ENCODE data around the gene POGLUT3. TPM values are rescaled to one million over a fixed set of nuclear protein-coding genes. Genes with fewer than 3 reads are reported as not detected.

The POGLUT3 gene, protein sequence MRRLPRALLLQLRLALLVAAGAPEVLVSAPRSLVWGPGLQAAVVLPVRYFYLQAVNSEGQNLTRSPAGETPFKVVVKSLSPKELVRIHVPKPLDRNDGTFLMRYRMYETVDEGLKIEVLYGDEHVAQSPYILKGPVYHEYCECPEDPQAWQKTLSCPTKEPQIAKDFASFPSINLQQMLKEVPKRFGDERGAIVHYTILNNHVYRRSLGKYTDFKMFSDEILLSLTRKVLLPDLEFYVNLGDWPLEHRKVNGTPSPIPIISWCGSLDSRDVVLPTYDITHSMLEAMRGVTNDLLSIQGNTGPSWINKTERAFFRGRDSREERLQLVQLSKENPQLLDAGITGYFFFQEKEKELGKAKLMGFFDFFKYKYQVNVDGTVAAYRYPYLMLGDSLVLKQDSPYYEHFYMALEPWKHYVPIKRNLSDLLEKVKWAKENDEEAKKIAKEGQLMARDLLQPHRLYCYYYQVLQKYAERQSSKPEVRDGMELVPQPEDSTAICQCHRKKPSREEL
- total RNA-seq = 1 to 10 TPM; 1.8 to 8.1 (median 6.9) TPM

DNA sequence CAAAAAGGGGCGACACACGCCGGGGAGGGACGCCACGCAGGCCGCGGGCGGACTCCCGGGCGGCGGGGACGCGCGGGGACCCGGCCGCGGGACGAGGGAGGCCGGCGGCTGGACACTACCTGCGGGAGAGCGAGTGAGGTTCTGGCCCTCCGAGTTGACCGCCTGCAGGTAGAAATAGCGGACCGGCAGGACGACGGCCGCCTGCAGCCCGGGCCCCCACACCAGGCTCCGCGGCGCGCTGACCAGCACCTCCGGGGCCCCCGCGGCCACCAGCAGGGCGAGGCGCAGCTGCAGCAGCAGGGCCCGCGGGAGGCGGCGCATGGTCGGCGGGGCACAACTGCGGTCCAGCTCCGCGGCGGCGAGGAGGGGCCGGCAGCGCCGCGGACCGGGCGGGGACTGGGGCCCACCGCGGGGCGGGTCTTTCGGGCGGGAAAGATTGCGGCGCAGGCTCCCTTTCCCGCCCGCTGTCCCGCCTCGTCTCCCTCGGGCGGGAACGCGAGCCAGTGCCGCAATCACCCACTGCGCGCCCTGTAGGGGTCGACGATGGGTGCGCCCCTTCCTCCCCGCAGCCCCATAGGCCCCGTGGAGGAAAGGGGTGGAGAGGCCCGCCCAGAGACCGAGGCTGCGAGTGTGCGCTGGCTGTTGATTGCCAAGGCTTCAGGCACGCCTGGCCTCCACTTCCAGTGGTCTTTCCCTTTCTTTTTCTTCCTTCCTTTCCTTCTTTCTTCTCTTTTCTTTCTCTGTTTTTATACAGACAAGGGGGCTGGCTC lies at the start of gene POGLUT3:
POGLUT3 (minus strand) TSS at position 339 of the 770 bp plus-strand sequence; CDS start at position 321, 18 bp downstream.
- peak; percentile 64 for DNase-seq
- H3K27ac ChIP-seq = peak within 1 kb of the TSS; percentile 95 to 98 (median 96)
- TF ChIP-seq, protein P1, sequence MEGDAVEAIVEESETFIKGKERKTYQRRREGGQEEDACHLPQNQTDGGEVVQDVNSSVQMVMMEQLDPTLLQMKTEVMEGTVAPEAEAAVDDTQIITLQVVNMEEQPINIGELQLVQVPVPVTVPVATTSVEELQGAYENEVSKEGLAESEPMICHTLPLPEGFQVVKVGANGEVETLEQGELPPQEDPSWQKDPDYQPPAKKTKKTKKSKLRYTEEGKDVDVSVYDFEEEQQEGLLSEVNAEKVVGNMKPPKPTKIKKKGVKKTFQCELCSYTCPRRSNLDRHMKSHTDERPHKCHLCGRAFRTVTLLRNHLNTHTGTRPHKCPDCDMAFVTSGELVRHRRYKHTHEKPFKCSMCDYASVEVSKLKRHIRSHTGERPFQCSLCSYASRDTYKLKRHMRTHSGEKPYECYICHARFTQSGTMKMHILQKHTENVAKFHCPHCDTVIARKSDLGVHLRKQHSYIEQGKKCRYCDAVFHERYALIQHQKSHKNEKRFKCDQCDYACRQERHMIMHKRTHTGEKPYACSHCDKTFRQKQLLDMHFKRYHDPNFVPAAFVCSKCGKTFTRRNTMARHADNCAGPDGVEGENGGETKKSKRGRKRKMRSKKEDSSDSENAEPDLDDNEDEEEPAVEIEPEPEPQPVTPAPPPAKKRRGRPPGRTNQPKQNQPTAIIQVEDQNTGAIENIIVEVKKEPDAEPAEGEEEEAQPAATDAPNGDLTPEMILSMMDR (IDR thresholded peaks at IDR 0.05) = no peak
- peak in 1 of 3 donors; percentile 14 for TF ChIP-seq POLR2AphosphoS5 (IDR thresholded peaks at IDR 0.05)
- no peak for TF ChIP-seq POLR2A (IDR thresholded peaks at IDR 0.05)
- no peak for TF ChIP-seq EP300 (IDR thresholded peaks at IDR 0.05; ENCODE audit: low read depth)
- WGBS, 2 donors (ENCODE audit: low coverage in 1 of 2) = 1 to 4% methylated on average over 4 to 34 of the region's 84 CpGs
- no peaks in the 10 kb centered on the region for H3K27me3 ChIP-seq
- in situ Hi-C loops (cut with MboI; ENCODE audit: low pct_ligation_motif_present in 1 of 4, low pct_unique_long_range_greater_than_20kb in 1 of 4, low sequenced_read_pairs in 3 of 4) = loop anchor here in 2 of 4 donors (10.0 to 25.0 kb wide), 2 partner anchors 167 to 361 kb away; partner anchors contain the start of gene DDX10 (in 1 of the 2)
- intact Hi-C loops (cut with DNase I; ENCODE audit: low total_unique reads) = no loop called here
- H3K36me3 ChIP-seq = no peaks in the 10 kb centered on the region
- H3K9me3 ChIP-seq = no peaks in the 10 kb centered on the region
- peaks cover 0 to 32% (median 9%) of the 10 kb centered on the region in 4 donors for H3K4me1 ChIP-seq
- peak within 1 kb of the TSS; percentile 68 to 78 (median 74) for H3K4me3 ChIP-seq

DNA sequence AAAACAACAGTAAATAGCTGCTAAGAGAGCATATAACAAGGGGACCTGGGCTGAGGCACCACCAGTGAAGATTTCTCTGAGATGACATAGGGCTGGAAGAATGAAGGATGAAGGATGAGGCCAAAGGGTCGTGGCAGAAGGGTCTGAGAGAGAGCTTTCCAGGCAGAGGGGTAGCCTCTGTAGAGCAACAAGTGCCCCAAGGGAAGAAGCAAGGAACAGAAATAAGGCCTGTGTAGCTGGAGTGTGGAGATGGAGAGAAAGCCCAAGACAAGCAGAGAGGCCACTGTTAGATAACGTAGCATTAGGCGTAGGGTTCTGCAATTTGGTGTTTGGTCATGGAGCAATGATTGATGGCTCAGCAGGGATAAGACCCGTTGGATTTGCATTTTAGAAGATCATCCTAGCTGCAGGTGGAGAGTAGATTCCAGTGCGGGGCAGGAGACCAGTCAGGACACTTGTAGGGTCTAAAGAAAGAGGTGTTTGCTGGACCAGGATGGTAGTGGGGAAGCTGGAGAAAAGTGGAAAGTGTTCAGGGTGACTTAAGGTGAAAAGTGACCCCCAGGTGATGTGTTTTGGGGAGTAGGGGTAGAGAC lies 47.8 kb upstream of the POGLUT3 start:
- Histone ChIP-seq H3K27ac (no peak overlapping the region), H3K9me3 (no peaks in the 10 kb centered on the region), H3K4me1 (no peaks in the 10 kb centered on the region), H3K4me3 (no peak overlapping the region), H3K27me3 (no peaks in the 10 kb centered on the region), H3K36me3 (no peaks in the 10 kb centered on the region)
- no peak for DNase-seq
- in situ Hi-C loops (cut with MboI; ENCODE audit: low pct_ligation_motif_present in 1 of 4, low pct_unique_long_range_greater_than_20kb in 1 of 4, low sequenced_read_pairs in 3 of 4) (no loop called here), intact Hi-C loops (cut with DNase I; ENCODE audit: low total_unique reads) (no loop called here)
- TF ChIP-seq POLR2A (IDR thresholded peaks at IDR 0.05) (no peak), EP300 (IDR thresholded peaks at IDR 0.05; ENCODE audit: low read depth) (no peak), POLR2AphosphoS5 (IDR thresholded peaks at IDR 0.05) (no peak)
- TF ChIP-seq, protein P1 (IDR thresholded peaks at IDR 0.05) = no peak
- 73 to 78% methylated on average over 5 of the region's 5 CpGs for WGBS, 2 donors (ENCODE audit: low coverage in 1 of 2)

DNA sequence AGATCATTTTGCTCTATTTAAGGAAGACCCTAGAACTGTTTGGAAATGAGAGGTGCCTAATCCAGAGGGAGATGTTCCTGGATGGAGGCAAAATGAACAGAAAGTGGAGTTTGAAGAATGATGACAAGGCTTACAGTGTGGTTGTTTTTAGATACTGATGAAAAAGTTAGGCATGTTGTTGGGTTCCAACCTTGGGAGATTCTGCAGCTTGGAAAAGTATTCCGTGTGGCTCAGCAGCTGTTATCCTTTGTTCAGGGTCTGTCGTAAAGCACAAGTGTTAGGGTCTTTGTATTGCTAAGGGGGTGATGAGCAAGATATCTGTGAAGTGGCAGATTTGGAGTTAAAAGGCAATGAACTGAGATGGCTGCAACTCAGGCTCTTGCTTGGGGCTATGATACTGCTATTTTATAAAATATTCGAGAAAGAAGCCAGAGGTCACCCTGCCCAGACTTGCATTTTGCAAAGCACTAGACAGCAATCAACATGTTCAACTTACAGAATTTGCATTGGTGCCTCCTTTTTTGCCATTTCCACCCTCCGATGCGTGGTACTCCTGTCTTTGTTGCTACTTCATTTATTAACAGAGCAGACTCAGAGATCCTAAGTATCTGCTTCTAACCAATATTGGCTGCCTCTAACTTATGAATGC lies 45.3 kb upstream of the POGLUT3 start:
- Histone ChIP-seq H3K27ac (no peak overlapping the region), H3K27me3 (no peaks in the 10 kb centered on the region), H3K36me3 (no peaks in the 10 kb centered on the region), H3K9me3 (no peaks in the 10 kb centered on the region), H3K4me3 (no peak overlapping the region), H3K4me1 (peaks cover 0 to 6% (median 0%) of the 10 kb centered on the region in 4 donors)
- in situ Hi-C loops (cut with MboI; ENCODE audit: low pct_ligation_motif_present in 1 of 4, low pct_unique_long_range_greater_than_20kb in 1 of 4, low sequenced_read_pairs in 3 of 4) (no loop called here), intact Hi-C loops (cut with DNase I; ENCODE audit: low total_unique reads) (no loop called here)
- no peak for DNase-seq
- WGBS, 2 donors (ENCODE audit: low coverage in 1 of 2) = 82% methylated on average over 5 of the region's 5 CpGs
- TF ChIP-seq, protein P1 (IDR thresholded peaks at IDR 0.05) = no peak
